Measurements from ENCODE around the gene ASB15.

The ASB15 gene

GRCh38 chr7:123615344-123615743, 13.7 kb downstream of the ASB15 start:
- H3K4me3 ChIP-seq (ENCODE audit: low read length in 2 of 2) = no peak overlapping the region
- no peaks in the 10 kb centered on the region for H3K9me3 ChIP-seq (ENCODE audit: control insufficient read depth in 2 of 2, low read length in 2 of 2)
- H3K27me3 ChIP-seq (ENCODE audit: control insufficient read depth in 2 of 2, insufficient read depth in 2 of 2, low read length in 2 of 2) = no peaks in the 10 kb centered on the region
- no peak overlapping the region for H3K27ac ChIP-seq (ENCODE audit: low read depth in 2 of 2, low read length in 2 of 2)
- no peaks in the 10 kb centered on the region for H3K36me3 ChIP-seq (ENCODE audit: control insufficient read depth in 2 of 2, insufficient read depth in 2 of 2, low read length in 2 of 2)
- H3K4me1 ChIP-seq (ENCODE audit: control insufficient read depth in 2 of 2, insufficient read depth in 2 of 2, low read length in 2 of 2) = no peaks in the 10 kb centered on the region
- no peak overlapping the region for H3K9ac ChIP-seq (ENCODE audit: low read depth in 1 of 2, low read length in 2 of 2)

GRCh38 chr7:123616223-123616622, 14.6 kb downstream of the ASB15 start:
- H3K36me3 ChIP-seq (ENCODE audit: control insufficient read depth in 2 of 2, insufficient read depth in 2 of 2, low read length in 2 of 2) = no peaks in the 10 kb centered on the region
- no peaks in the 10 kb centered on the region for H3K27me3 ChIP-seq (ENCODE audit: control insufficient read depth in 2 of 2, insufficient read depth in 2 of 2, low read length in 2 of 2)
- no peak overlapping the region for H3K4me3 ChIP-seq (ENCODE audit: low read length in 2 of 2)
- H3K9me3 ChIP-seq (ENCODE audit: control insufficient read depth in 2 of 2, low read length in 2 of 2) = no peaks in the 10 kb centered on the region
- H3K27ac ChIP-seq (ENCODE audit: low read depth in 2 of 2, low read length in 2 of 2) = no peak overlapping the region
- no peaks in the 10 kb centered on the region for H3K4me1 ChIP-seq (ENCODE audit: control insufficient read depth in 2 of 2, insufficient read depth in 2 of 2, low read length in 2 of 2)
- H3K9ac ChIP-seq (ENCODE audit: low read depth in 1 of 2, low read length in 2 of 2) = no peak overlapping the region

DNA sequence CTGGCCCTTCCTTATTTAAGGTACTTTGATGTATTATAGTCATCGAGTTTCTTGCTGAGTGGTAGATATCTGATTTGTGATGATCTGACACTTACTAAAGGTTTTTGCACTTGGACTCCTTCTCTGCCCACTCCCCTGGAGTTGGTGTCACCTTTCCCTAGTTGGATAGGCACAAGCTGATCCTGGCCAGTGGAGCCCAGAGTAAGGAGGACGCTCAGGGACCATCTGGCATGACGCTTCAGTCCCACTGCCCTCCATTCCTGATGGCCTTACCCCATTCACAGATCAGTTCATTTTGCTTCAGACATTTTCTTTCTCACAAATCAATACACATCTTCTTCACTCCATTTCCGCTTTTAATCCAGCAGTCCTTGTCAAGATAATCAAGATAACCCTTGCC, 20.1 kb downstream of the ASB15 start:
- Histone ChIP-seq H3K36me3 (ENCODE audit: control insufficient read depth in 2 of 2, insufficient read depth in 2 of 2, low read length in 2 of 2) (no peaks in the 10 kb centered on the region), H3K9me3 (ENCODE audit: control insufficient read depth in 2 of 2, low read length in 2 of 2) (no peaks in the 10 kb centered on the region), H3K4me3 (ENCODE audit: low read length in 2 of 2) (no peak overlapping the region), H3K9ac (ENCODE audit: low read depth in 1 of 2, low read length in 2 of 2) (no peak overlapping the region), H3K4me1 (ENCODE audit: control insufficient read depth in 2 of 2, insufficient read depth in 2 of 2, low read length in 2 of 2) (peaks cover 0 to 5% of the 10 kb centered on the region in 2 donors), H3K27me3 (ENCODE audit: control insufficient read depth in 2 of 2, insufficient read depth in 2 of 2, low read length in 2 of 2) (no peaks in the 10 kb centered on the region), H3K27ac (ENCODE audit: low read depth in 2 of 2, low read length in 2 of 2) (no peak overlapping the region)

DNA sequence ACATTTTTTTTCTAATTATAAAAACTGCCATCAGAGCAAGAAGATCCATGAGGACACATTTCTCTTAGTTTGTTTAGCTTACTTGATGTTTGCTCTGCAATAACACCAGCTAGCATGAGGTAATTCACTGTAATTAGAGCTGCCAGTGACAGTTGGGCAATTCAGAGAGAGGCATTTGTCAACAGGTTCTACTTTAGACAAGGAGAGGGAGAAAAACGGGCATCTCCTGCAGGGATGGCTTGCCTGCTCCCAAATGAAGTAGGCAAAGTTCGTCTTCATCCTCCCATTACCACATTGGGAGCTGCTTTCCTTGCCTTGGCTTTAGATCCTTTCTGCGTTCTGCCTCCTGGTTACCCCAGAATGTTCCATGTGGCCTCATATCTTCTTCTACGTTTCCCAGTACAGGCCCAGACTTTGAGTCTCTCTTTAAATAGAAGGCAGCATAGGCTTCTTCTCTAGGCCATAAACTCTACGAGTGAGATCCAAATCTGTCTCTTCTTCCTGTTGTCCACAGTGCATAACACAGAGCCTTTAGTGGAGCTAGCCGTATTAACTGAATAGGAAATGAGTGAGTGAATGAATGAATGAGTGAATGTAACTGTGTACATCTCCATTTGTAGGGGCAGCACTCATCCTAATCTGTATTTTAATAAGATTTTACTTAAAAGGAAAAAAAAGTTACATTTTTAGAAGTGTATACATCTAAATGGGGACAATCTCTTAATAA, 21.2 kb downstream of the ASB15 start:
- H3K36me3 ChIP-seq (ENCODE audit: control insufficient read depth in 2 of 2, insufficient read depth in 2 of 2, low read length in 2 of 2) = no peaks in the 10 kb centered on the region
- H3K4me3 ChIP-seq (ENCODE audit: low read length in 2 of 2) = no peak overlapping the region
- no peak overlapping the region for H3K9ac ChIP-seq (ENCODE audit: low read depth in 1 of 2, low read length in 2 of 2)
- peaks cover 0 to 5% of the 10 kb centered on the region in 2 donors for H3K4me1 ChIP-seq (ENCODE audit: control insufficient read depth in 2 of 2, insufficient read depth in 2 of 2, low read length in 2 of 2)
- H3K27me3 ChIP-seq (ENCODE audit: control insufficient read depth in 2 of 2, insufficient read depth in 2 of 2, low read length in 2 of 2) = no peaks in the 10 kb centered on the region
- no peaks in the 10 kb centered on the region for H3K9me3 ChIP-seq (ENCODE audit: control insufficient read depth in 2 of 2, low read length in 2 of 2)
- no peak overlapping the region for H3K27ac ChIP-seq (ENCODE audit: low read depth in 2 of 2, low read length in 2 of 2)

DNA sequence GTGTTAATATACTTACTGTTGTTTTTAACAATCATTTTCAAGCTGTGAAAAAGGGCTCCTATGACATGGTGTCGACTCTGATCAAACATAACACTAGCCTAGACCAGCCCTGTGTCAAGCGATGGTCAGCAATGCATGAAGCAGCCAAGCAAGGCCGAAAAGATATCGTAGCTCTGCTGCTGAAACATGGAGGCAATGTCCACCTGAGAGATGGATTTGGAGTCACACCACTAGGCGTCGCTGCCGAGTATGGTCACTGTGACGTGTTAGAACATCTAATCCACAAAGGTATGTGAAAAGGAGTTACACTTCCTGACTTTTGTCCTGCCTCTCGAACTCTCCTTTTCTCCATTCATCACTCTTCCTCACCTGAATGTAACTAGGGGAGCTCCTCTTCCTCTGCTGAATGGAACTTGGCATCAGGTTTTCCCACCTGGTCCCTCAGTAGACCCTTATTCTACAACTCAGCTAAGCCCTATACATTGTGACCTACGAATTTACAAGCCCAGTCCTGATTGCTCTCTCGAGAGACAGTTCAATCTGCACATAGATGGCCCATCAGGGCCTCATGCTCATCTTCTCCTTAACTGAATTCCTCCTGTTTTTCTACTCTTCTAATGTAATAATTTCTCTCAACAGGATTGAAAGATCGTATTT, 23.0 kb downstream of the ASB15 start:
- H3K9me3 ChIP-seq (ENCODE audit: control insufficient read depth in 2 of 2, low read length in 2 of 2) = no peaks in the 10 kb centered on the region
- H3K27ac ChIP-seq (ENCODE audit: low read depth in 2 of 2, low read length in 2 of 2) = no peak overlapping the region
- H3K4me1 ChIP-seq (ENCODE audit: control insufficient read depth in 2 of 2, insufficient read depth in 2 of 2, low read length in 2 of 2) = peaks cover 0 to 5% of the 10 kb centered on the region in 2 donors

GRCh38 chr7:123625254-123625653, 23.6 kb downstream of the ASB15 start:
- Histone ChIP-seq H3K36me3 (ENCODE audit: control insufficient read depth in 2 of 2, insufficient read depth in 2 of 2, low read length in 2 of 2) (no peaks in the 10 kb centered on the region), H3K9ac (ENCODE audit: low read depth in 1 of 2, low read length in 2 of 2) (no peak overlapping the region), H3K4me1 (ENCODE audit: control insufficient read depth in 2 of 2, insufficient read depth in 2 of 2, low read length in 2 of 2) (peaks cover 0 to 5% of the 10 kb centered on the region in 2 donors), H3K27ac (ENCODE audit: low read depth in 2 of 2, low read length in 2 of 2) (no peak overlapping the region), H3K4me3 (ENCODE audit: low read length in 2 of 2) (no peak overlapping the region), H3K27me3 (ENCODE audit: control insufficient read depth in 2 of 2, insufficient read depth in 2 of 2, low read length in 2 of 2) (peaks cover 0 to 2% of the 10 kb centered on the region in 2 donors), H3K9me3 (ENCODE audit: control insufficient read depth in 2 of 2, low read length in 2 of 2) (no peaks in the 10 kb centered on the region)

More for the DNA sequence above, 23.0 kb downstream of the ASB15 start:
- H3K27me3 ChIP-seq (ENCODE audit: control insufficient read depth in 2 of 2, insufficient read depth in 2 of 2, low read length in 2 of 2) = peaks cover 0 to 2% of the 10 kb centered on the region in 2 donors
- no peaks in the 10 kb centered on the region for H3K36me3 ChIP-seq (ENCODE audit: control insufficient read depth in 2 of 2, insufficient read depth in 2 of 2, low read length in 2 of 2)
- no peak overlapping the region for H3K9ac ChIP-seq (ENCODE audit: low read depth in 1 of 2, low read length in 2 of 2)
- H3K4me3 ChIP-seq (ENCODE audit: low read length in 2 of 2) = no peak overlapping the region

GRCh38 chr7:123627851-123628250, 26.2 kb downstream of the ASB15 start:
- Histone ChIP-seq H3K9ac (ENCODE audit: low read depth in 1 of 2, low read length in 2 of 2) (no peak overlapping the region), H3K36me3 (ENCODE audit: control insufficient read depth in 2 of 2, insufficient read depth in 2 of 2, low read length in 2 of 2) (no peaks in the 10 kb centered on the region), H3K27ac (ENCODE audit: low read depth in 2 of 2, low read length in 2 of 2) (no peak overlapping the region), H3K4me1 (ENCODE audit: control insufficient read depth in 2 of 2, insufficient read depth in 2 of 2, low read length in 2 of 2) (peaks cover 0 to 2% of the 10 kb centered on the region in 2 donors), H3K9me3 (ENCODE audit: control insufficient read depth in 2 of 2, low read length in 2 of 2) (no peaks in the 10 kb centered on the region), H3K27me3 (ENCODE audit: control insufficient read depth in 2 of 2, insufficient read depth in 2 of 2, low read length in 2 of 2) (peaks cover 0 to 2% of the 10 kb centered on the region in 2 donors), H3K4me3 (ENCODE audit: low read length in 2 of 2) (no peak overlapping the region)

DNA sequence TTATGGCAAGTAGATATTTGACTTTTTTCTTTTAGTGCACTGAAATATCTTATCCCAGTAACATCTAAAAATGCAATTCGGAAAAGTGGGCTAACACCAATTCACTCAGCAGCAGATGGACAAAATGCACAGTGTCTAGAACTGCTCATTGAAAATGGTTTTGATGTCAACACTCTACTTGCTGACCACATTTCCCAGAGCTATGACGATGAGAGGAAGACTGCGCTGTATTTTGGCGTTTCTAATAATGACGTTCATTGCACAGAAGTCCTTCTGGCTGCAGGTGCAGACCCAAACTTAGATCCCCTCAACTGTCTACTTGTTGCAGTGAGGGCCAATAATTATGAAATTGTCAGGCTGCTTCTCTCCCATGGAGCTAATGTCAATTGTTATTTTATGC, 27.2 kb downstream of the ASB15 start:
- Histone ChIP-seq H3K27me3 (ENCODE audit: control insufficient read depth in 2 of 2, insufficient read depth in 2 of 2, low read length in 2 of 2) (peaks cover 0 to 2% of the 10 kb centered on the region in 2 donors), H3K4me1 (ENCODE audit: control insufficient read depth in 2 of 2, insufficient read depth in 2 of 2, low read length in 2 of 2) (no peaks in the 10 kb centered on the region), H3K9me3 (ENCODE audit: control insufficient read depth in 2 of 2, low read length in 2 of 2) (no peaks in the 10 kb centered on the region), H3K4me3 (ENCODE audit: low read length in 2 of 2) (no peak overlapping the region), H3K36me3 (ENCODE audit: control insufficient read depth in 2 of 2, insufficient read depth in 2 of 2, low read length in 2 of 2) (no peaks in the 10 kb centered on the region), H3K9ac (ENCODE audit: low read depth in 1 of 2, low read length in 2 of 2) (no peak overlapping the region), H3K27ac (ENCODE audit: low read depth in 2 of 2, low read length in 2 of 2) (no peak overlapping the region)

DNA sequence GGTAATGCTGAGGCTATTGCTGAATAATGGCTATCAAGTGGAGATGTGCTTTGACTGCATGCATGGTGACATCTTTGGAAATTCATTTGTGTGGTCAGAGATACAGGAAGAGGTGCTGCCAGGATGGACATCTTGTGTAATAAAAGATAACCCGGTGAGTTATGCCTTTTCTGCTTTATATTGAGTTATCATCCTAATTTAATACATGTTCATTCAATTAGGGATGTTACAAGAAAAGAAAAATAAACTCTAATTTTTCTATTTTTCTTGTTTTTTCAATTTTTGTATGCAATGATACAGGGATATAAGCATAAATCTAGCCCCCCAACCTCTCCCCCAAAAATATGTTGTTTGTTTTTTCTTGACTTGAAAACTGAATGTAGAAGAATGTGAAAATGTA, 27.7 kb downstream of the ASB15 start:
- H3K4me3 ChIP-seq (ENCODE audit: low read length in 2 of 2) = no peak overlapping the region
- H3K27me3 ChIP-seq (ENCODE audit: control insufficient read depth in 2 of 2, insufficient read depth in 2 of 2, low read length in 2 of 2) = peaks cover 0 to 2% of the 10 kb centered on the region in 2 donors
- no peaks in the 10 kb centered on the region for H3K36me3 ChIP-seq (ENCODE audit: control insufficient read depth in 2 of 2, insufficient read depth in 2 of 2, low read length in 2 of 2)
- no peak overlapping the region for H3K27ac ChIP-seq (ENCODE audit: low read depth in 2 of 2, low read length in 2 of 2)
- H3K9me3 ChIP-seq (ENCODE audit: control insufficient read depth in 2 of 2, low read length in 2 of 2) = no peaks in the 10 kb centered on the region
- no peak overlapping the region for H3K9ac ChIP-seq (ENCODE audit: low read depth in 1 of 2, low read length in 2 of 2)
- no peaks in the 10 kb centered on the region for H3K4me1 ChIP-seq (ENCODE audit: control insufficient read depth in 2 of 2, insufficient read depth in 2 of 2, low read length in 2 of 2)

DNA sequence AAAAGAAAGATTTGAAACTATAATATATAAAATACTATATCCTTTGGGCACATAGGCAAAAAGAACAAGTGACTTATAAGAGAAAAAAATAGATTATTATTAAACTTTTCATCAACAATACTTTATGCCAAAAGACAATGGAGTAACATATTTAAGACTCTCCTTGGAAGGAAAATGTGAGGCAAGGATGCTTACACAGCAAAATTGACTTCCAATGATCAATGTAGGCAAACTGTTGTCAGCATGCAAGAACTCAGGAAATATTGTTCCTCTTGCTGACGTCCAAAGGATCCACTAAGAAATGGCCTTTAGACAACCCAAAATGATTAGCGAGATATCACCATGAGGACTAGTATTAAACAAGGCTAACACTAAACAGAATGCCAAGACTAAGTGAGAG, 31.2 kb downstream of the ASB15 start:
- Histone ChIP-seq H3K4me3 (ENCODE audit: low read length in 2 of 2) (no peak overlapping the region), H3K4me1 (ENCODE audit: control insufficient read depth in 2 of 2, insufficient read depth in 2 of 2, low read length in 2 of 2) (no peaks in the 10 kb centered on the region), H3K27ac (ENCODE audit: low read depth in 2 of 2, low read length in 2 of 2) (no peak overlapping the region), H3K9me3 (ENCODE audit: control insufficient read depth in 2 of 2, low read length in 2 of 2) (no peaks in the 10 kb centered on the region), H3K36me3 (ENCODE audit: control insufficient read depth in 2 of 2, insufficient read depth in 2 of 2, low read length in 2 of 2) (no peaks in the 10 kb centered on the region), H3K27me3 (ENCODE audit: control insufficient read depth in 2 of 2, insufficient read depth in 2 of 2, low read length in 2 of 2) (peaks cover 0 to 2% of the 10 kb centered on the region in 2 donors), H3K9ac (ENCODE audit: low read depth in 1 of 2, low read length in 2 of 2) (no peak overlapping the region)
